Glutamatergic neuron (in vitro differentiated cells): ENCODE data around the gene SERINC2. TPM values are rescaled to one million over a fixed set of nuclear protein-coding genes. Genes with fewer than 3 reads are reported as not detected.
A peak's percentile ranks its signal among the peaks of the same experiment; 100 is the strongest.

Experiments used
- DNase-seq: peaks from one replicate; pipeline ENCODE4 v3.0.0; 2022
- H3K27ac Mint-ChIP-seq: one replicate; pipeline ENCODE4 v1.8.0; 2020; ENCODE audit warnings: mild to moderate bottlenecking, mixed read lengths, inconsistent platforms; ENCODE audit not compliant: unreplicated experiment
- H3K27me3 Mint-ChIP-seq: one replicate; pipeline ENCODE4 v1.8.0; 2020; ENCODE audit warnings: mild to moderate bottlenecking, moderate library complexity, mixed read lengths, inconsistent platforms; ENCODE audit not compliant: unreplicated experiment
- H3K36me3 Mint-ChIP-seq: one replicate; pipeline ENCODE4 v1.8.0; 2020; ENCODE audit warnings: mild to moderate bottlenecking, mixed read lengths, inconsistent platforms; ENCODE audit not compliant: unreplicated experiment
- H3K4me1 Mint-ChIP-seq: one replicate; pipeline ENCODE4 v1.8.0; 2020; ENCODE audit warnings: mild to moderate bottlenecking, low read depth, mixed read lengths, inconsistent platforms; ENCODE audit not compliant: unreplicated experiment
- H3K4me3 Mint-ChIP-seq: one replicate; pipeline ENCODE4 v1.8.0; 2020; ENCODE audit warnings: mild to moderate bottlenecking, mixed read lengths, inconsistent platforms; ENCODE audit not compliant: unreplicated experiment
- H3K9me3 Mint-ChIP-seq: one replicate; pipeline ENCODE4 v1.8.0; 2020; ENCODE audit warnings: mild to moderate bottlenecking, moderate library complexity, mixed read lengths, inconsistent platforms; ENCODE audit not compliant: unreplicated experiment
- CTCF ChIP-seq: fragments of 200-600 bp; sonication (generic); IDR thresholded peaks from one replicate; pipeline ENCODE4 v1.5.0; 2021; ENCODE audit not compliant: partially characterized antibody, unreplicated experiment
- total RNA-seq: library from RNA; stranded (reverse); fragmentation: NEBNext Ultra II Directional; extraction: Animal tissue kit (Norgen Biotek cat#: 25700); gene quantifications from one replicate; pipeline ENCODE4 v1.2.1, GENCODE V29; 2021; ENCODE audit not compliant: unreplicated experiment

The SERINC2 gene
- total RNA-seq, 1 donor from 2014 or later = 36.4 TPM

- peak; percentile 39 for TF ChIP-seq CTCF
- peak overlapping the region; percentile 84 for H3K27ac Mint-ChIP-seq
- peaks cover 18% of the 10 kb centered on the region for H3K4me1 Mint-ChIP-seq
These were observed 8.5 kb downstream of the SERINC2 start for GRCh38 chr1:31421371-31422040.

DNA sequence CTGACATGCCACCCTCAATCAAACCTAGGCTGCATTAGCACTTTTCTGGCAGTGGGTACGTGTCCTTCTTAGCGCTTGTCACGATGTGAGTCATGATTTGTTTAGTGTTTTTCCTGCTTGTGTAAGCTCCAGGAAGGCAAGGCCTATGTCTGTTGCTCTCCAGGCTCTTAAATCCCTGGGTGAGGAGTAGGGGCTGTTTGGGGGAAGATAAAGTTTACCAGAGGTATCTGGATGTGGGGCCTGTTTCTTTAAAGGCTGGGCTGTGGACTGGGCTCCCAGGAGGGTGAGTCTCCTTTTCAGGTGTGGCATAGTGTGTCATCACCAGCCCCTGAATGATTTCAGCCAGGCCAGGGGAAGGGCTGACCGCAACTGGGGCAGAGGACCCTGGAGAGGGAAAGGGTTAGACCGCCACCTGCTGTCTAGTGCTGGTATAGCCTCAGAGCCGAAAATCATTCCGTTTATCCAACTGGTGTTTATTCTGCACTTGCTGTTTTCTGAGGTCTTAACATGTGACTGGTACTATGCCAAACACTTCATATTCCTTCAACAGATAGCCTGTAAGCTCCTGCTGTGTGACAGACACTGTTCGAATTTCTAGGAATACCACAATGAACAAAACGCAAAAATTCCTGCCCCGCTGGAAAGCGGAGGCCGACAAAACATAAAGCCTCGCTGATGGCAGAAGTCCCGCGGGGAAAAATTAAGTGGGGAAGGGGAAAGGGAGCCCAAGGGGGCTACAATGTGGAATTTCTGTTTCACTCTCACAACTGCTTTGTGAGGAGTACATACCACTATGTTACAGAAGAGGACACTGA lies 9.7 kb downstream of the SERINC2 start:
- peak; percentile 89 for TF ChIP-seq CTCF
- Mint-ChIP-seq H3K36me3 (no peaks in the 10 kb centered on the region), H3K27me3 (peaks cover 4% of the 10 kb centered on the region), H3K4me3 (peak overlapping the region; percentile 42), H3K4me1 (peaks cover 14% of the 10 kb centered on the region), H3K9me3 (peaks cover 5% of the 10 kb centered on the region), H3K27ac (peak overlapping the region; percentile 72)
- DNase-seq = peak; percentile 84

More at GRCh38 chr1:31421371-31422040, 8.5 kb downstream of the SERINC2 start:
- Mint-ChIP-seq H3K4me3 (peak overlapping the region; percentile 65), H3K27me3 (peaks cover 4% of the 10 kb centered on the region), H3K9me3 (peaks cover 2% of the 10 kb centered on the region), H3K36me3 (no peaks in the 10 kb centered on the region)
- DNase-seq = peak; percentile 56

DNA sequence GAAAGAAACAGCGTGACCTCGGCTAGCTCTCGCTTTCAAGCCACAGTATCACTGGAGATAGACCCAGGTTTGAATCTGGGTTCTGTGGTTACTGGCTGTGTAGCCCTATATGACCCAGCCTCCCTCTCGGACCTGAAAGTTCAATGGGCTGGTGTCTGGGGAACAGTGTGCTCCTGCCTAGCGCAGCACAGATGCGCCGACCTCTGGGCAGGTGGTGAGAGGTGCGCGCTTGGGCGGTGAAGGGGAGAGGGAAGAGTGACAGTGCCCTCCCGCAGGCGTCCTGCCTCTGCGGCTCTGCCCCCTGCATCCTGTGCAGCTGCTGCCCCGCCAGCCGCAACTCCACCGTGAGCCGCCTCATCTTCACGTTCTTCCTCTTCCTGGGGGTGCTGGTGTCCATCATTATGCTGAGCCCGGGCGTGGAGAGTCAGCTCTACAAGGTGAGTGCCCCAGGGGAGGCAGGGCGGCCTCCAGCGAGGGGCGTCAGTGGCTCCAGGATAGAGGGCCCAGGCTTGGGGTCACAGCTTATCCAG lies 10.5 kb downstream of the SERINC2 start:
- peaks cover 14% of the 10 kb centered on the region for H3K4me1 Mint-ChIP-seq
- no peak for DNase-seq
- H3K9me3 Mint-ChIP-seq = peaks cover 5% of the 10 kb centered on the region
- peaks cover 4% of the 10 kb centered on the region for H3K27me3 Mint-ChIP-seq
- H3K4me3 Mint-ChIP-seq = no peak overlapping the region
- no peak overlapping the region for H3K27ac Mint-ChIP-seq
- no peak for TF ChIP-seq CTCF
- H3K36me3 Mint-ChIP-seq = no peaks in the 10 kb centered on the region

DNA sequence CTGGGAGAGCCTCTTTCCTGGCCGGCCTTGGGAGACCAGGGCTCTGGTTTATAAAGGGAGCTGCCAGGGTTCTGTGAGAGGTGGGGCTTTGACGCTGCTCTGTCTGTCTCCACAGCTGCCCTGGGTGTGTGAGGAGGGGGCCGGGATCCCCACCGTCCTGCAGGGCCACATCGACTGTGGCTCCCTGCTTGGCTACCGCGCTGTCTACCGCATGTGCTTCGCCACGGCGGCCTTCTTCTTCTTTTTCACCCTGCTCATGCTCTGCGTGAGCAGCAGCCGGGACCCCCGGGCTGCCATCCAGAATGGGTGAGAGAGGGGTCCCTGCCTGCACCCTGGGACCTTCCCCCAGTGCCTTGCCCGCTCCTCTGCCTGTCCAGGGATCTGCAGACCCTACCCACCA lies 11.6 kb downstream of the SERINC2 start:
- H3K4me3 Mint-ChIP-seq = no peak overlapping the region
- no peak for DNase-seq
- peaks cover 14% of the 10 kb centered on the region for H3K4me1 Mint-ChIP-seq
- no peak overlapping the region for H3K27ac Mint-ChIP-seq
- H3K9me3 Mint-ChIP-seq = peaks cover 3% of the 10 kb centered on the region
- no peaks in the 10 kb centered on the region for H3K36me3 Mint-ChIP-seq
- no peak for TF ChIP-seq CTCF
- H3K27me3 Mint-ChIP-seq = peaks cover 4% of the 10 kb centered on the region
